Neural crest cell (in vitro differentiated cells): ENCODE results near the gene PXT1. TPM values are rescaled to one million over a fixed set of nuclear protein-coding genes. Genes with fewer than 3 reads are reported as not detected.
"Not testable (repeated sequence)": the region's sequence is repeated elsewhere in the genome, so short reads cannot be mapped to it uniquely, and the experiment has no call there.

Experiments used
- DNase-seq: peaks from one replicate; pipeline ENCODE4 v3.0.0; 2021; ENCODE audit warnings: low read depth, mixed read lengths, low spot score
- H3K27ac Mint-ChIP-seq: one replicate; pipeline ENCODE4 v1.8.0; 2021; ENCODE audit warnings: mild to moderate bottlenecking, mixed read lengths; ENCODE audit not compliant: unreplicated experiment
- H3K27me3 Mint-ChIP-seq: 2 replicates; pipeline ENCODE4 v1.8.0; 2021; ENCODE audit warnings: low read depth, mild to moderate bottlenecking, mixed read lengths
- H3K36me3 Mint-ChIP-seq: 2 replicates; pipeline ENCODE4 v1.8.0; 2021; ENCODE audit warnings: low read depth, mild to moderate bottlenecking, mixed read lengths
- H3K4me1 Mint-ChIP-seq: 2 replicates; pipeline ENCODE4 v1.8.0; 2021; ENCODE audit warnings: mixed read lengths
- H3K4me3 Mint-ChIP-seq: one replicate; pipeline ENCODE4 v1.8.0; 2021; ENCODE audit warnings: mild to moderate bottlenecking, mixed read lengths
- H3K9me3 Mint-ChIP-seq: 2 replicates; pipeline ENCODE4 v1.8.0; 2021; ENCODE audit warnings: mixed read lengths
- total RNA-seq: library from RNA; stranded (reverse); gene quantifications from 2 replicates; pipeline ENCODE4 v1.2.1, GENCODE V29; 2021
- TF ChIP-seq, protein P1 (sequence below): fragments of 200-600 bp; sonication (generic); conservative IDR thresholded peaks from 2 replicates; pipeline ENCODE4 v1.5.0; 2021; ENCODE audit warnings: antibody characterized with exemption, mild to moderate bottlenecking

PXT1 gene
- total RNA-seq, 1 donor from 2014 or later = 0.14 TPM

GRCh38 chr6:36422714-36423100 is 19.9 kb downstream of the PXT1 start:
- Mint-ChIP-seq H3K4me3 (peak overlapping the region; percentile 87), H3K27ac (peak overlapping the region; percentile 90), H3K4me1 (peaks cover 13% of the 10 kb centered on the region), H3K36me3 (no peaks in the 10 kb centered on the region), H3K9me3 (no peaks in the 10 kb centered on the region), H3K27me3 (no peaks in the 10 kb centered on the region)
- TF ChIP-seq, protein P1, sequence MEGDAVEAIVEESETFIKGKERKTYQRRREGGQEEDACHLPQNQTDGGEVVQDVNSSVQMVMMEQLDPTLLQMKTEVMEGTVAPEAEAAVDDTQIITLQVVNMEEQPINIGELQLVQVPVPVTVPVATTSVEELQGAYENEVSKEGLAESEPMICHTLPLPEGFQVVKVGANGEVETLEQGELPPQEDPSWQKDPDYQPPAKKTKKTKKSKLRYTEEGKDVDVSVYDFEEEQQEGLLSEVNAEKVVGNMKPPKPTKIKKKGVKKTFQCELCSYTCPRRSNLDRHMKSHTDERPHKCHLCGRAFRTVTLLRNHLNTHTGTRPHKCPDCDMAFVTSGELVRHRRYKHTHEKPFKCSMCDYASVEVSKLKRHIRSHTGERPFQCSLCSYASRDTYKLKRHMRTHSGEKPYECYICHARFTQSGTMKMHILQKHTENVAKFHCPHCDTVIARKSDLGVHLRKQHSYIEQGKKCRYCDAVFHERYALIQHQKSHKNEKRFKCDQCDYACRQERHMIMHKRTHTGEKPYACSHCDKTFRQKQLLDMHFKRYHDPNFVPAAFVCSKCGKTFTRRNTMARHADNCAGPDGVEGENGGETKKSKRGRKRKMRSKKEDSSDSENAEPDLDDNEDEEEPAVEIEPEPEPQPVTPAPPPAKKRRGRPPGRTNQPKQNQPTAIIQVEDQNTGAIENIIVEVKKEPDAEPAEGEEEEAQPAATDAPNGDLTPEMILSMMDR = no peak
- DNase-seq = no peak

DNA sequence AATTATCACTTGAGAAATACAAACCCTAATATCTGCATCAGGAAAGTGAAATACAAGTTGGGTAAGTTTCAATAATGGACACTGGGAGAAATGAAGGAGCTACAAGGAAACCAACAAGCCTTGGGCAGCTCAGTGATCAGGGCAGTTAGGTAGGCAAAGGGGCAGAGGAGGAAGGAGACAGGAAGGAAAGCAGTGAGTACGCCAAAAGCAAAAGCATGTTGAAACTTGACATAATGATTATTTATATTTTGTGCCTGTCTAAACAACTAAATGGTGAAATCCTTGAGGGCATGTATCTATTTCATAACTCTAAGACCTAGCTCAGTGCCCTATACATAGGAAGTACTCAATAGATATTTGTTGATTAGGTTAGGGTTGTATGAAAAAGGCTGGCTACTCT is 23.3 kb downstream of the PXT1 start:
- Mint-ChIP-seq H3K4me1 (peaks cover 13% of the 10 kb centered on the region), H3K9me3 (no peaks in the 10 kb centered on the region), H3K36me3 (no peaks in the 10 kb centered on the region), H3K27me3 (no peaks in the 10 kb centered on the region), H3K4me3 (no peak overlapping the region), H3K27ac (no peak overlapping the region)
- no peak for DNase-seq
- TF ChIP-seq, protein P1 = no peak

- Mint-ChIP-seq H3K9me3 (peaks cover 2% of the 10 kb centered on the region), H3K4me3 (no peak overlapping the region), H3K27me3 (no peaks in the 10 kb centered on the region), H3K4me1 (peaks cover 9% of the 10 kb centered on the region), H3K27ac (no peak overlapping the region), H3K36me3 (no peaks in the 10 kb centered on the region)
- no peak for DNase-seq
- TF ChIP-seq, protein P1 = no peak
These were observed 24.1 kb downstream of the PXT1 start for GRCh38 chr6:36418558-36418957.

DNA sequence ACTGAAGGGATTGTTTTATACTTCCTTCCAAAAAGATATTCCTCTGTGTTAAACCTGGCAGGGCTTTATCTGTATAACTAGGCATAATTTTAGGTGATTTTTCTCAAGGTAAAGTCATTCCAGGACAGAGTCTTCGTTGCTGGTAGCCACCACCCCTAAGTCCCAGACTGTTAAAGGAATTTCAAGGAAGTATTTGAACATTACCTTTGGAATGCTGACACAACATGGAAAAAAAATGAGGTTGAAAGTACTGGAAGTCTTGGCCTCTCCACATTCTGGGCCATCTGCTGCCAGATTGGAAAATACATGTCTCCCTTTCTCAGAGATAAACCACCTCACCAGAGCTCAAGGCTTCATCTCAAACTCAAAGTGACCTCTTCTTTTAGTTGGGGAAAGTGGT is 28.2 kb downstream of the PXT1 start:
- peaks cover 6% of the 10 kb centered on the region for H3K27me3 Mint-ChIP-seq
- H3K9me3 Mint-ChIP-seq = peaks cover 5% of the 10 kb centered on the region
- H3K36me3 Mint-ChIP-seq = no peaks in the 10 kb centered on the region
- no peaks in the 10 kb centered on the region for H3K4me1 Mint-ChIP-seq
- no peak overlapping the region for H3K4me3 Mint-ChIP-seq
- TF ChIP-seq, protein P1 = no peak
- DNase-seq = no peak
- no peak overlapping the region for H3K27ac Mint-ChIP-seq

DNA sequence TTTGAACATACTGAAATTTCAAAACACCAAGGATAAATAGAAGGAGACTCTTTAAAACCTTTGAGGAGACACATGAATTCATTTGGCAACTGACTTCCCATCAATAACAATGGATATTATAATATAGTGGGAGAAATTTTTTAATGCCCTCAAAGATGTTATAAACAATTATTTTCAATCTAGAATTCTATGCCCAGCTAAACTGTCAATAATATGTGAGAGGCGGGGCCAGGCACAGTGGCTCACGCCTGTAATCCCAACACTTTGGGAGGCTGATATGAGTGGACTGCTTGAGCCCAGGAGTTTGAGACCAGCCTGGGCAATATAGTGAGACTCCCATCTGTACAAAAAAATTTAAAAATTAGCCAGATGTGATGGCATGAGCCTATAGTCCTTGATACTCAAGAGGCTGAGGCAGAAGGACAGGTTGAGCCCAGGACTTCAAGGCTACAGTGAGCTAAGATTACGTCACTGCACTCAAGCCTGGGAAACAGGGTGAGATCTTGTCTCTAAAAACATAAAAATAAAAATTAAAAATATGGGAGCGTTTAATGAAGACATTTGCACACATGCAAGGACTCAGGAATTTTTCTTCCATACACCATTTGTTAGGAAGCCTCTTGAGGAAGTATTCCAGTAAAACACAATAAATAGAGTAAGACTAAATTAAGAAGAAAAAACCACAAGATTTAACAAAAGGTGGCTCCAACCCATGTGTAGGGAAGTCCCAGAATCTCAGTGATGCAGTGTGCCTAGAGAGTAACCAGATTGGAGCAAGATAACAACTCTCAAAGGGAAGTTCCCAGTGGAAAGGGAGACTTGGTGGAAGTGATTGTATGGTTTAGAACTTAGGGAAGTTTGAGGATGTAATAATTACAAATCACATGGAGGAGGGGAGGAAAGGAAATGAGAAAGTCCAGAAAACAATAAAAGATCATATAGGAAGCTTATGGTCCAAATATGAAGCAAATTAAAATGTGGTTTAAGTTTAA is 28.9 kb downstream of the PXT1 start:
- no peaks in the 10 kb centered on the region for H3K4me1 Mint-ChIP-seq
- no peak overlapping the region for H3K4me3 Mint-ChIP-seq
- no peak for DNase-seq
- peaks cover 6% of the 10 kb centered on the region for H3K27me3 Mint-ChIP-seq
- H3K36me3 Mint-ChIP-seq = no peaks in the 10 kb centered on the region
- TF ChIP-seq, protein P1 = no peak
- peaks cover 5% of the 10 kb centered on the region for H3K9me3 Mint-ChIP-seq
- peak overlapping the region; percentile 39 for H3K27ac Mint-ChIP-seq

GRCh38 chr6:36409718-36410117 is 32.9 kb downstream of the PXT1 start:
- H3K27me3 Mint-ChIP-seq, H3K27ac Mint-ChIP-seq, DNase-seq, H3K9me3 Mint-ChIP-seq, H3K4me1 Mint-ChIP-seq, H3K36me3 Mint-ChIP-seq, H3K4me3 Mint-ChIP-seq: not testable (repeated sequence)
